CD4-positive, alpha-beta T cell treated with Interferon alpha-2 for 1 hour (primary cell): ENCODE data around the gene TMEM238.
A peak's percentile ranks its signal among the peaks of the same experiment; 100 is the strongest.
"Not testable (repeated sequence)": the region's sequence is repeated elsewhere in the genome, so short reads cannot be mapped to it uniquely, and the experiment has no call there.

Experiments used
- DNase-seq, 2 donors: peaks; one replicate each; pipeline ENCODE4 v3.0.0-alpha.2; 2020 to 2022

TMEM238 gene

GRCh38 chr19:55339105-55339888, 44.8 kb downstream of the TMEM238 start, which contains the start of gene KMT5C:
TSS of gene KMT5C (plus strand) at chr19:55339876. CDS start at chr19:55341937, 2,061 bp downstream.
- DNase-seq: peak; percentile 100

DNA sequence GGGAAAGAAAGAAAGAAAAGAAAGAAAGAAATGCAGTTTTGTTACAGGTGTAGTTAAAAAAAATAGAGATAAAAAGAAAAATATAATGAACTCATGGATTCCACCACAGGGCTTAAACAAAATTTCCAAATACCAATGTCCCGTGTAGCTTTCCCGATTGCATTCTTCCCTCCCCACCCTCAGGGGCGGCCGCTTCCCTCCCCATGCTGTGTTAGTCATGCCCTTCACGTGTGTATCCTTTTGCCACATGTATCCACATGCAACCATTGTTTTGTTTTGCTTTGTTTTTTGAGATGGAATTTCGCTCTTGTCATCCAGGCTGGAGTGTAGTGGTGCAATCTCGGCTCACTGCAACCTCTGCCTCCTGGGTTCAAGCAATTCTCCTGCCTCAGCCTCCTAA, 48.0 kb downstream of the TMEM238 start:
- DNase-seq: no peak

- no peak for DNase-seq
These were observed 50.2 kb downstream of the TMEM238 start for GRCh38 chr19:55333870-55334269.

DNA sequence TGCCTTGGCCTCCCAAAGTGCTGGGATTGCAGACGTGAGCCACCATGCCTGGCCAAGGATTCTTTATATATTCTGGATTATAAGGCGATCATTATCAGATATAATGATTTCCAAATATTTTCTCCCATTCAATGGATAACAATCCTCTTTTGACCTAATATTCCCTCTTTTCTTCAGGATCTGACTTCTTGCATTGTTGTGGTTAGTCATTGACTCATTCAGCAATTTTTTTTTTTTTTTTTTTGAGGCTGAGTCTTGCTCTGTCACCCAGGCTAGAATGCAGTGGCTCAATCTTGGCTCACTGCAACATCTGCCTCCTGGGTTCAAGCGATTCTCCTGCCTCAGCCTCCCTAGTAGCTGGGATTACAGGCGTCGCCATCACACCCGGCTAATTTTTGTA, 54.3 kb downstream of the TMEM238 start:
- not testable (repeated sequence) for DNase-seq
